HG03439 (cell line): ENCODE results near the gene ITGB1BP2.
"Not testable (repeated sequence)": the region's sequence is repeated elsewhere in the genome, so short reads cannot be mapped to it uniquely, and the experiment has no call there.

ENCODE experiments used
- ATAC-seq: cut with Tn5 transposase; IDR thresholded peaks from one replicate; pipeline ENCODE4 v1.9.1; 2021; ENCODE audit warnings: mild to moderate bottlenecking, moderate library complexity; ENCODE audit not compliant: unreplicated experiment

ITGB1BP2 gene

DNA sequence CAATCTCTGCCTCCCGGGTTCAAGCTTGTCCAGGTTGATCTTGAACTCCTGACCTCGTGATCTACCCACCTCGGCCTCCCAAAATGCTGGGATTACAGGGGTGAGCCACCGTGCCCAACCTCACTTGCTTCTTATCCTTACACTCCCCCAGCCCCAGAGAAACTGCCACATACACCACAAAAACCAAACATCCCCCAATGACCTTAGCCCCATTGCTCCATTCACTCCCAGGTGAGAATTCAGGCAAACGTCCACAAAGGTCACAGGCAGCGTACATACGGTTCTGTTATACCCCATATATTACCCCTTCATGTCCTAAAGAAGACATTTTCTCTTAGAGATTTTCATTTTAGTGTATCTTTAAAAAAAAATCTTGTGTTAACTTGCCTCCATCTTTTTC lies 1.1 kb upstream of the ITGB1BP2 start:
- ATAC-seq, result not testable (repeated sequence)

DNA sequence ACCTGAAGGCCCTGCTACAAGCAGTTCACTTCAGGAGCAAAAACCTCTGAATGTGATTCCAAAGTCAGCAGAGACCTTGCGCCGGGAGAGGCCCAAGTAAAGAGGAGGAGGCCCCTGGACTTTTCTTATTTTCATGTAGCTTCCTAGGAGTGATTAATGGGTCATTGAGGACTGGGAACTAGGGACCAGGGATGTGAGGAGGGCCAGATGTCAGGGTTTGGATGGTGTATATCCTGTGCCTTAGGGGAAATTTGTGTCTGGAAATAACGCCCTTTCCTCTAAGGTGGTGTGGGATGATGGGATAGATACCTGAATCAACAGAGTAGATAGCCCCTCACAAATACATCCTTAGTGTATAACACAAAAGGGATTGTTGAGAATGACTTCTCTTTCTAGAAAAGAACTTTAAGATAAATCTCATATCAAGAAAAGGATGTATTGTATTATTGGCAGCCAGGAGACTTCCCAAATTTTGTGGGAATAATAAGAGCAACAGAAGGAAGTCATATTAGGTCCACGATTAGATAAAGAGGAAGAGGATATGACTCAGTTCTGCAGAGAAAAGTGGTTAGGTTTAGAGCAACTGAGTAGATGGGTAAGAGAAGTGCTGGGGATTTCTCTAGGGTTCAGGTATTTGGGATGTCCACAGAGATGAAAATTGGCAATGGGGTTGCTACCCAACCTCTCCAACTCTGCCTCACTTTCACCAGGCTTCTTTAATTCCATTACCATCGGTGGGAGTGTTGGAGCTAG lies 1.1 kb downstream of the ITGB1BP2 start:
- ATAC-seq, result no peak

GRCh38 chrX:71304561-71304960 lies 3.0 kb downstream of the ITGB1BP2 start:
- ATAC-seq, result no peak

- no peak for ATAC-seq
These were observed 14.4 kb downstream of the ITGB1BP2 start for GRCh38 chrX:71315917-71316316.

DNA sequence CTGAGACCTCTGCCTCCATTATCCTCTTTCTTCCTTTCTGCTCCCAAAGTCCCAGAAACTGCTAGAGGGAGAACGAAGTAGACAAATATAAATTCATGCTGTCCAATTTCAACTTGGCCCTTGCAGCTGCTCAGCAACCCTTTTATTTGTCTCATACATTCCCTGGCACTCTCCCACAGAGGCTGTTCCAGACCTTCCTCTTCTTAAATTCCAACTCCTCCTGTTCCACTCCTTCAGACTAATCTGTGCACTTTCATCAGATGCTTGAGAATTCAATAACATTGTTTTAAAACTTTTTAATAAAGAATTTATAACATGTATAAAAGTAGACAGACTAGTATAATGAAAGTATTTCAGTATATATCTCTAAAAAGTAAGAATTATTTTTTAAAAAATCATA lies 15.4 kb downstream of the ITGB1BP2 start:
- not testable (repeated sequence) for ATAC-seq

DNA sequence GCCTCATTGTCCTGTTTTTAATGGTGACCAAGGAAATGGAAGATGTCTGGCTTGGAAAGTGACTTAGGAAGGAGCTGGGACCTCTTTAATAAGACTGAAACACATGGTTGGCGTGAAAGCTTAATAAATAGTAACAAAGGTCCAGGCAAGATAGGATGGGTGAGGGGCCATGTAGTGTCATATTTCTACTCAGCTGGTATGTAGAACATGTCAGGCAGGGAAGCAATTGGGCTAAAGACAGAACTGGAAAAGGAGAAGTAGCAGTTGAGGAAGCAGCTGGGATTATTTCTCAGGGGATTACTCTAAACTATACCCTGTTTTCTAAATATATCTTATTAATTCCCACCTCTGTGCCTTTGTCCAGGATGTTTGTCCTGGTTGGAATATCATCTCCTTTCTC lies 18.6 kb downstream of the ITGB1BP2 start:
- ATAC-seq, result no peak

DNA sequence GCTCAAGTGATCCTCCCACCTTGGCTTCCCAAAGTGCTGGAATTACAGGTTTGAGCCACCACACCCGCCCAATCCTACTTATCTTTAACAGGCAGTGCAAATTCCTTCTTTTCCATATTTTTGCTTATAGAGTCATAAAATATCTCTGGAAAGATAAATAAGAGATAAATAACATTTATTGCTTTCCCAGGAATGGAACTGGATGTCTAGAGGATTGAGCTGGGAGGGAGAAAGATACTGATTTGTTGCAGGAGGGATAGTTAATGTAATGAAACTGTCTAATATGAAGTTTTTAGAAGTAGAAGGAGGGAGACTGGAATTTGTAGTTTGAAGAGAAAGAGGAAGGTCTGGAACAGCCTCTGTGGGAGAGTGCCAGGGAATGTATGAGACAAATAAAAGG lies 20.2 kb downstream of the ITGB1BP2 start:
- no peak for ATAC-seq

DNA sequence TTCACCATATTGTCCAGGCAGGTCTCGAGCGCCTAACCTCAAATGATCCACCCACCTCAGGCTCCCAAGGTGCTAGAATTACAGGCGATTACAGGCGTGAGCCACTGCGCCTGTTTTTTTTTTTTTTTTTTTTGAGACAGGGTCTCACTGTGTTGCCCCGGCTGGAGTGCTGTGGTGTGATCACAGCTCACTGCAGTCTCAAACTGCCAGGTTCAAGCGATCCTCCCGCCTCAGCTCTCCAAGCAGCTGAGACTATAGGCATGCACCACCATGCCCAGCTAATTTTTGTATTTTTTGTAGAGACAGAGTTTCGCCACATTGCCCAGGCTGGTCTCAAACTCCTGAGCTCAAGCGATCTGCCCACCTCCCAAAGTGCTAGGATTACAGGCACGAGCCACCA lies 22.9 kb downstream of the ITGB1BP2 start:
- ATAC-seq, result not testable (repeated sequence)

GRCh38 chrX:71326394-71326793 lies 24.8 kb downstream of the ITGB1BP2 start:
- ATAC-seq, result no peak

DNA sequence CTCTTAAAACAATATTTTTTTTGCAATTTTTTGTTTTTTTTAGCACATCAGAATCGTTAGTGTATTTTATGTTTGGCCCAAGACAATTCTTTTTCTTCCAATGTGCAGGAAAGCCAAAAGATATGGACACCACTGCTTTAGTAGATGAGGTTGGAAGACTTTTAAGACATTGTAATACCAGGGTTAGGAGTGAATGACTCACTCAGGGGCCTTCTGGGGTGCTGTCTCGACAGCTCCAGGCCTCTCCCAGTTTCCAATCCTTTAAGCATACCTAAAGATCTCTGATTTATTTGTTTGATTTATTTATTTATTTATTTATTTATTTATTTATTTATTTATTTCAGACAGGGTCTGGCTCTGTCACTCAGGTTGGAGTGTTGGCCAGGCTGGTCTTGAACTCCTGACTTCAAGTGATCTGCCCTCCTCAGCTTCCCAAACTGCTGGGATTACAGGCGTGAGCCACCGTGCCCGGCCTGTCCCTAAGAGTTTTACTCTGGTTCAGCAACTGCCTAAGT lies 47.7 kb downstream of the ITGB1BP2 start:
- not testable (repeated sequence) for ATAC-seq

- not testable (repeated sequence) for ATAC-seq
These were observed 48.3 kb downstream of the ITGB1BP2 start for GRCh38 chrX:71349867-71350266.

GRCh38 chrX:71352439-71352838 lies 50.9 kb downstream of the ITGB1BP2 start:
- not testable (repeated sequence) for ATAC-seq
